ENCODE measurements around the gene SMIM22.

SMIM22 gene

DNA sequence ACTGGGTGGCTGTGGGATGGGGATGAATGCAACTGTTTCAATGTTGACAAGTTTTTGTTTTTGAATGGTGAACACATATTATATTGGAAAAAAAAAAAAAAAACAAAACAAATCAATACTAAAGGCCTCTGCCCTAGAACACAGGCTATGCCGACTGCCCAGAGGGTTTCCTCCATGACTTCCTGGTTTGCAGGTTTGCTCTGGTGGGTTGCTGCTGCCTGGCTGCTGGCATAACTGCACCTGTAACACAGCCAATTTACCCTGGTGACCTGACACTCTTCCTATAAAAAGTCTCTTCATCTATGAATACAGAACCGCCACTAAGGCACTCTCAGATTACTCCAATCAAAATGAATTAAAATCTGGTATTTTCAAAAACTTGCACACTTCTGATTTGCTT is 41.6 kb downstream of the SMIM22 start:
- POLR2A ChIA-PET = no interaction called here
- TF ChIP-seq FOXA1 (IDR thresholded peaks at IDR 0.05) (no peak), CTBP1 (IDR thresholded peaks at IDR 0.05; ENCODE audit: borderline replicate concordance) (no peak), HDGF (IDR thresholded peaks at IDR 0.05; ENCODE audit: borderline replicate concordance) (no peak), SP1 (IDR thresholded peaks at IDR 0.05) (no peak), ZNF384 (IDR thresholded peaks at IDR 0.05) (no peak)
- CTCF ChIA-PET = no interaction called here
- DNase-seq (ENCODE audit: extremely low spot score) = no peak

DNA sequence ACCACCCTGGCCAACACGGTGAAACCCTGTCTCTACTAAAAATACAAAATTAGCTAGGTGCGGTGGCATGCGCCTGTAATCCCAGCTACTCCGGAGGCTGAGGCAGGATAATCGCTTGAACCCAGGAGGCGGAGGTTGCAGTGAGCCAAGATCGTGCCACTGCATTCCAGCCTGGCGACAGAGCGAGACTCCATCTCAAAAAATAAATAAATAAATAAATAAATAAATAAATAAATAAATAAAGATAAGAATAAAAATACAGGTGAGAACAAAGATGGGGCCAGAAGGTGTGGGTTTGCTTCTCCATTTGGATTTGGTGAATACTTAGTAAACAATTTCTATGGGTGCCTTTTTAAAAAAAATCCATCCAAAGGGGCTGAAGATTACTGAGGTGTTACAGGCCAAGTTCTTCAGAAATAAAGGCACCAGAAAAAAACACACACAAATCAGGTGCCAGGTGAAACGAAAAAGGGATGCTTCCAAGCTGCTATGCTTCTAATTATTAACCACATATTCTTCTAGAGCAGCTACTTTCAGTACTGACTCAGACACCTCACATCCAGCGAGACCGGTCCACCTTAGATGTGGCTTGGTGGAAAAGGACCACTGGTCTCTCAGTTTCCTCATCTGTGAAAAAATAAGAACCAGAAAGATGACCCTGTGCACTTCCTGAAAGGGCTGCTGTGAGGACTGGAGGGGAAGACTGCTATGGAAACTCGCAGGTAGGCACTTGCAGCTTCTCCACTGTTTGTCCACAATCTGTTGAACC is 42.7 kb downstream of the SMIM22 start:
- no peak for DNase-seq (ENCODE audit: extremely low spot score)
- no peak for TF ChIP-seq CTBP1 (IDR thresholded peaks at IDR 0.05; ENCODE audit: borderline replicate concordance)
- TF ChIP-seq FOXA1 (IDR thresholded peaks at IDR 0.05) = no peak
- TF ChIP-seq LEF1 (IDR thresholded peaks at IDR 0.05; ENCODE audit: borderline replicate concordance) = no peak
- TF ChIP-seq, protein P1, sequence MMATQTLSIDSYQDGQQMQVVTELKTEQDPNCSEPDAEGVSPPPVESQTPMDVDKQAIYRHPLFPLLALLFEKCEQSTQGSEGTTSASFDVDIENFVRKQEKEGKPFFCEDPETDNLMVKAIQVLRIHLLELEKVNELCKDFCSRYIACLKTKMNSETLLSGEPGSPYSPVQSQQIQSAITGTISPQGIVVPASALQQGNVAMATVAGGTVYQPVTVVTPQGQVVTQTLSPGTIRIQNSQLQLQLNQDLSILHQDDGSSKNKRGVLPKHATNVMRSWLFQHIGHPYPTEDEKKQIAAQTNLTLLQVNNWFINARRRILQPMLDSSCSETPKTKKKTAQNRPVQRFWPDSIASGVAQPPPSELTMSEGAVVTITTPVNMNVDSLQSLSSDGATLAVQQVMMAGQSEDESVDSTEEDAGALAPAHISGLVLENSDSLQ (IDR thresholded peaks at IDR 0.05) = no peak
- no peak for TF ChIP-seq HDGF (IDR thresholded peaks at IDR 0.05; ENCODE audit: borderline replicate concordance)
- no peak for TF ChIP-seq SUZ12 (IDR thresholded peaks at IDR 0.05)
- no peak for TF ChIP-seq BHLHE40 (IDR thresholded peaks at IDR 0.05; ENCODE audit: borderline replicate concordance)
- TF ChIP-seq NFRKB (IDR thresholded peaks at IDR 0.05) = no peak
- ChIA-PET POLR2A (no interaction called here), CTCF (no interaction called here)

DNA sequence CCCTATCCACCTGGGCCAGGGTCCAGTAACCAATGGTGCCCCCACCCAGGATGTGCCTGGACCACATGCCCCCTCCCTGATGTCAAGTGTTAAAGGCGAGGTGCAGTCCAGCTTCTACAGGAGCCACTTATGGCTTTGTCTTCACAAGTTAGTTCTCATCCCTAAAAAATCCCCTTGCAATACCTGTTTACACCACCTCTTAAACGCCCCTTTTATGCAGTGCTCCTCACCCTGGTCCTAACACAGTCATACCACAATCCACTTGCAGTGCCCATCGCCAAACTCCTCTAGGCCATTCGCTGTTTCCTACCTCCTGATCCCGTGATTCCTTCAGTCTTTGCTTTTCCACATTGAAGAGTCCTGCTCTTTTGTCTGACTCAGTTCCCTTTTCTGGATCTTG is 44.8 kb downstream of the SMIM22 start:
- POLR2A ChIA-PET = no interaction called here
- CTCF ChIA-PET = no interaction called here
- peak; percentile 12 for DNase-seq (ENCODE audit: extremely low spot score)
- TF ChIP-seq ELF4 (IDR thresholded peaks at IDR 0.05) = no peak
- no peak for TF ChIP-seq NFRKB (IDR thresholded peaks at IDR 0.05)
- TF ChIP-seq ZNF384 (IDR thresholded peaks at IDR 0.05) = no peak
- TF ChIP-seq LEF1 (IDR thresholded peaks at IDR 0.05; ENCODE audit: borderline replicate concordance) = no peak
- no peak for TF ChIP-seq CTBP1 (IDR thresholded peaks at IDR 0.05; ENCODE audit: borderline replicate concordance)
- TF ChIP-seq L3MBTL2 (conservative IDR thresholded peaks at IDR 0.05) = no peak
- no peak for TF ChIP-seq ARNT (IDR thresholded peaks at IDR 0.05)
- TF ChIP-seq, protein P1 (IDR thresholded peaks at IDR 0.05) = no peak
- TF ChIP-seq TARDBP (IDR thresholded peaks at IDR 0.05) = no peak

DNA sequence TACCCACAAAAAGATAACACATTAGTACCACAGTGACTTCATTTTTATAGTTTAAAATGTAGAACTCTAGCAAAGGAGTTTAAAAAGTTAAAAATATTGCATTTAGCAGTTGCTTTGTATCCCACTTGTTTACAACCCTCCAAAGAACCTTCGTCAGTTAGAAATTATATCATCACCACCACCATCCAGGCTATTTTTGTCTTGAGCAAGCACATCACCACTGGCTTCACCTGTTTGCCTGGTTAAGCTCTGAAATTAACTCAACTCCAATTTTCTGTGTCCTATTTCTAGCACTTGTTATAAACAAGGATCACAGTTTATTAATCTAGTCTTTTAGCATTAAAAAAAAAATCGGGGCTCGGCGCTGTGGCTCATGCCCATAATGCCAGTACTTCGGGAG is 45.8 kb downstream of the SMIM22 start:
- TF ChIP-seq FOXM1 (IDR thresholded peaks at IDR 0.05; ENCODE audit: borderline replicate concordance) (no peak), CTBP1 (IDR thresholded peaks at IDR 0.05; ENCODE audit: borderline replicate concordance) (no peak), LEF1 (IDR thresholded peaks at IDR 0.05; ENCODE audit: borderline replicate concordance) (no peak), SP1 (IDR thresholded peaks at IDR 0.05) (no peak), BHLHE40 (IDR thresholded peaks at IDR 0.05; ENCODE audit: borderline replicate concordance) (no peak)
- POLR2A ChIA-PET = no interaction called here
- CTCF ChIA-PET = no interaction called here
- DNase-seq (ENCODE audit: extremely low spot score) = no peak
